H1 (cell line): ENCODE results near the gene PCDHA7. TPM values are rescaled to one million over a fixed set of nuclear protein-coding genes. Genes with fewer than 3 reads are reported as not detected.

Source experiments
- CTCF ChIA-PET: fragments of 300-600 bp; sonication (Branson Sonifier 250); formaldehyde crosslinking; loops from one replicate; lab custom pipeline; 2021; ENCODE audit not compliant: partially characterized antibody; lab: Charles Lee
- POLR2A ChIA-PET: fragments of 300-600 bp; sonication (Branson Sonifier 250); formaldehyde crosslinking; loops from one replicate; lab custom pipeline; 2021; ENCODE audit warnings: inconsistent platforms; ENCODE audit not compliant: partially characterized antibody; lab: Charles Lee
- DNase-seq, 2 experiments: peaks; one replicate each; pipeline versions ENCODE4 v3.0.0 to v3.0.0-alpha.2; 2010 to 2022; ENCODE audit warnings: low spot score in 2 of 2, low read depth in 1 of 2, mixed read lengths in 1 of 2
- FAIRE-seq: peaks from 2 replicates; lab custom pipeline; 2011; peaks lifted over from hg19 to GRCh38; lab: Jason Lieb, UNC
- H2AFZ ChIP-seq: 2 replicates; pipeline ENCODE4 v1.8.1; 2012; ENCODE audit warnings: low read length, inconsistent platforms
- H2AK5ac ChIP-seq: 2 replicates; pipeline ENCODE4 v1.6.1; 2013; ENCODE audit warnings: low read depth, low read length
- H2BK120ac ChIP-seq: replicated peaks from 2 replicates; pipeline ENCODE3; 2013; ENCODE audit warnings: low read depth, low read length, inconsistent platforms
- H2BK12ac ChIP-seq: 2 replicates; pipeline ENCODE4 v1.6.1; 2013; ENCODE audit warnings: low read depth, low read length
- H2BK15ac ChIP-seq: 2 replicates; pipeline ENCODE4 v1.6.1; 2013; ENCODE audit warnings: low read length
- H2BK20ac ChIP-seq: 2 replicates; pipeline ENCODE4 v1.6.1; 2013; ENCODE audit warnings: low read length
- H2BK5ac ChIP-seq: 2 replicates; pipeline ENCODE4 v1.6.1; 2013; ENCODE audit warnings: low read depth, low read length
- H3K14ac ChIP-seq: 2 replicates; pipeline ENCODE4 v1.6.1; 2013; ENCODE audit warnings: inconsistent platforms; ENCODE audit not compliant: insufficient read length
- H3K18ac ChIP-seq: 2 replicates; pipeline ENCODE4 v1.6.1; 2013; ENCODE audit warnings: low read length; ENCODE audit errors: extremely low read depth
- H3K23ac ChIP-seq: 2 replicates; pipeline ENCODE4 v1.6.1; 2013; ENCODE audit warnings: inconsistent platforms; ENCODE audit not compliant: insufficient read length
- H3K23me2 ChIP-seq: 2 replicates; pipeline ENCODE4 v1.6.1; 2013; ENCODE audit warnings: low read depth, low read length
- H3K27ac ChIP-seq: 2 replicates; pipeline ENCODE4 v1.6.1; 2011; ENCODE audit warnings: low read depth, low read length, inconsistent platforms
- H3K27me3 ChIP-seq, 4 experiments: replicated peaks in 1 of 4; 1 replicate in 1 of 4; 2 replicates in 3 of 4; pipeline versions ENCODE4 v1.6.1 to v1.8.1; 2011 to 2013; ENCODE audit warnings: low read length in 3 of 4, mild to moderate bottlenecking in 3 of 4, inconsistent platforms in 2 of 4, mixed read lengths in 2 of 4, moderate library complexity in 1 of 4; ENCODE audit not compliant: control insufficient read depth in 3 of 4, insufficient read depth in 3 of 4; ENCODE audit errors: extremely low read depth in 1 of 4
- H3K36me3 ChIP-seq, 4 experiments: 2 replicates each; pipeline versions ENCODE4 v1.6.1 to v1.8.1; 2011 to 2013; ENCODE audit warnings: mild to moderate bottlenecking in 4 of 4, low read length in 3 of 4, moderate library complexity in 2 of 4, control low read depth in 1 of 4, inconsistent platforms in 1 of 4; ENCODE audit not compliant: insufficient read depth in 4 of 4, control insufficient read depth in 2 of 4
- H3K4ac ChIP-seq: replicated peaks from 2 replicates; pipeline ENCODE3; 2013; ENCODE audit warnings: low read length, low read depth, mixed read lengths, inconsistent platforms; ENCODE audit not compliant: insufficient read length
- H3K4me1 ChIP-seq, 4 experiments: replicated peaks in 1 of 4; 1 replicate in 1 of 4; 2 replicates in 3 of 4; pipeline versions ENCODE4 v1.6.1 to v1.8.1; 2011 to 2013; ENCODE audit warnings: low read length in 3 of 4, inconsistent platforms in 2 of 4, mixed read lengths in 1 of 4; ENCODE audit not compliant: insufficient read depth in 4 of 4, control insufficient read depth in 3 of 4
- H3K4me2 ChIP-seq, 2 experiments: 2 replicates each; pipeline versions ENCODE4 v1.6.1 to v1.8.1; 2011 to 2013; ENCODE audit warnings: low read depth in 2 of 2, low read length in 2 of 2, control low read depth in 1 of 2, inconsistent platforms in 1 of 2, mild to moderate bottlenecking in 1 of 2; ENCODE audit not compliant: insufficient read depth in 1 of 2
- H3K4me3 ChIP-seq, 4 experiments: fragments of 200-600, 300-600 bp in 1 of 4; sonication (generic), shearing (Covaris generic), sonication (Bioruptor Twin) in 1 of 4; 2 replicates each; pipeline versions ENCODE4 v1.5.1 to v1.8.1; 2011 to 2016; ENCODE audit warnings: low read length in 4 of 4, low read depth in 3 of 4, control low read depth in 2 of 4, inconsistent platforms in 2 of 4, mild to moderate bottlenecking in 2 of 4, mixed read lengths in 1 of 4, moderate library complexity in 1 of 4; ENCODE audit not compliant: insufficient read depth in 2 of 4; ENCODE audit errors: extremely low read depth in 1 of 4
- H3K56ac ChIP-seq: replicated peaks from 2 replicates; pipeline ENCODE3; 2013; ENCODE audit warnings: low read depth, mild to moderate bottlenecking, mixed read lengths, low read length, inconsistent platforms; ENCODE audit not compliant: insufficient read length
- H3K79me1 ChIP-seq: 2 replicates; pipeline ENCODE4 v1.6.1; 2013; ENCODE audit warnings: low read depth, low read length, control low read depth
- H3K79me2 ChIP-seq, 2 experiments: 2 replicates each; pipeline versions ENCODE4 v1.6.1 to v1.8.1; 2012 to 2013; ENCODE audit warnings: low read length in 2 of 2, mild to moderate bottlenecking in 2 of 2, inconsistent platforms in 1 of 2; ENCODE audit not compliant: insufficient read depth in 2 of 2, control insufficient read depth in 1 of 2
- H3K9ac ChIP-seq, 4 experiments: replicated peaks in 1 of 4; 1 replicate in 1 of 4; 2 replicates in 3 of 4; pipeline versions ENCODE4 v1.6.1 to v1.8.1; 2011 to 2013; ENCODE audit warnings: low read depth in 3 of 4, low read length in 3 of 4, control low read depth in 2 of 4, mild to moderate bottlenecking in 2 of 4, moderate library complexity in 2 of 4, inconsistent platforms in 1 of 4; ENCODE audit errors: extremely low read depth in 1 of 4
- H3K9me3 ChIP-seq, 2 experiments: 2 replicates each; pipeline versions ENCODE4 v1.6.1 to v1.8.1; 2012 to 2013; ENCODE audit warnings: mild to moderate bottlenecking in 2 of 2, moderate library complexity in 2 of 2, control low read depth in 1 of 2, inconsistent platforms in 1 of 2, low read depth in 1 of 2, low read length in 1 of 2, mixed read lengths in 1 of 2; ENCODE audit not compliant: insufficient read depth in 2 of 2
- H4K20me1 ChIP-seq, 2 experiments: replicated peaks in 1 of 2; 2 replicates each; pipeline versions ENCODE3 to v1.8.1; 2011 to 2013; ENCODE audit warnings: inconsistent platforms in 2 of 2, low read length in 2 of 2, mild to moderate bottlenecking in 1 of 2; ENCODE audit not compliant: insufficient read depth in 2 of 2, control insufficient read depth in 1 of 2
- H4K5ac ChIP-seq: 2 replicates; pipeline ENCODE4 v1.6.1; 2013; ENCODE audit warnings: low read length, low read depth, mixed read lengths, inconsistent platforms; ENCODE audit not compliant: insufficient read length
- H4K8ac ChIP-seq: 2 replicates; pipeline ENCODE4 v1.8.0; 2013; ENCODE audit warnings: mild to moderate bottlenecking, moderate library complexity, low read length, inconsistent platforms; ENCODE audit not compliant: insufficient read depth; ENCODE audit errors: extremely low read depth
- H4K91ac ChIP-seq: replicated peaks from 2 replicates; pipeline ENCODE3; 2013; ENCODE audit warnings: low read length, mixed read lengths, inconsistent platforms; ENCODE audit not compliant: insufficient read length
- E2F6 ChIP-seq: IDR thresholded peaks from 2 replicates; pipeline ENCODE4 v1.6.1; 2012; ENCODE audit warnings: inconsistent platforms
- KDM1A ChIP-seq: fragments of 200-600, 300-600 bp; sonication (generic); IDR thresholded peaks from 2 replicates; pipeline ENCODE4 v1.7.1; 2016; ENCODE audit warnings: mild to moderate bottlenecking, low read length, borderline replicate concordance
- POU5F1 ChIP-seq: IDR thresholded peaks from 2 replicates; pipeline ENCODE4 v1.6.1; 2011; ENCODE audit warnings: low read depth, mild to moderate bottlenecking, low read length, moderate library complexity
- SP1 ChIP-seq: IDR thresholded peaks from 2 replicates; pipeline ENCODE4 v1.6.1; 2011; ENCODE audit warnings: low read depth, low read length
- WGBS, 2 experiments: shearing (Covaris generic) in 1 of 2; methylation state at CpG; one replicate each; pipeline versions ENCODE4 v1.1.6 to v1.1.7; 2013 to 2015; ENCODE audit warnings: low lambda C conversion rate in 2 of 2, mixed read lengths in 2 of 2, inconsistent platforms in 1 of 2, low coverage in 1 of 2, missing lambda C conversion rate in 1 of 2; ENCODE audit not compliant: insufficient replicate concordance in 2 of 2, insufficient coverage in 1 of 2, insufficient read length in 1 of 2; ENCODE audit errors: extremely low coverage in 1 of 2, missing lambda C conversion rate in 1 of 2; 5-methylcytosine and 5-hydroxymethylcytosine counted together
- polyA plus RNA-seq, 7 experiments: library from polyadenylated mRNA; depleted of rRNA in 3 of 7; stranded (reverse) in 5 of 7; unstranded in 2 of 7; fragments of >200 nt in 5 of 7; fragments of 200-250 nt in 2 of 7; gene quantifications; 1 replicate in 5 of 7; 2 replicates in 1 of 7; 4 replicates in 1 of 7; pipeline versions ENCODE4 v1.2.1 to v1.2.3, GENCODE V29; 2011 to 2013; ENCODE audit warnings: missing spikeins in 2 of 7, mixed read lengths in 2 of 7
- total RNA-seq: library from RNA; stranded (reverse); fragmentation: NEBNext Ultra II Directional; extraction: Animal tissue kit (Norgen Biotek cat#: 25700); gene quantifications from 2 replicates; pipeline ENCODE4 v1.2.1, GENCODE V29; 2021

Gene PCDHA7
- total and polyA plus RNA-seq, 2 of the 8 experiments (the other 6 are each of a cell fraction or from before 2014, with no cell fraction given), result 0.86 to 1.6 TPM

- Histone ChIP-seq H3K4ac (no peak overlapping the region), H3K18ac (no peak overlapping the region), H3K23ac (no peak overlapping the region), H3K27ac (no peak overlapping the region), H3K4me2 (no peak overlapping the region), H3K27me3 (no peaks in the 10 kb centered on the region), H2BK5ac (no peak overlapping the region), H2BK20ac (no peak overlapping the region), H3K56ac (no peak overlapping the region), H4K20me1 (no peaks in the 10 kb centered on the region), H3K14ac (no peak overlapping the region), H2AFZ (no peak overlapping the region), H3K4me1 (no peaks in the 10 kb centered on the region), H4K91ac (no peak overlapping the region), H2BK15ac (no peak overlapping the region), H3K9me3 (peaks cover 0 to 21% of the 10 kb centered on the region in 2 experiments; a peak in 2 of 4 replicates), H4K5ac (no peak overlapping the region), H3K79me1 (no peaks in the 10 kb centered on the region), H3K23me2 (no peaks in the 10 kb centered on the region), H3K36me3 (peaks cover 0 to 16% (median 0%) of the 10 kb centered on the region in 4 experiments; a peak in 3 of 8 replicates), H3K4me3 (no peak overlapping the region), H2BK120ac (no peak overlapping the region), H2AK5ac (no peak overlapping the region), H2BK12ac (no peak overlapping the region), H3K9ac (no peak overlapping the region), H3K79me2 (no peaks in the 10 kb centered on the region), H4K8ac (no peak overlapping the region)
- 93% methylated on average over 36 of the region's 53 CpGs; no CpG with 5 or more reads in 1 of the 2 experiments for WGBS, 2 experiments
- DNase-seq (no peak), FAIRE-seq (no peak)
- no peak for TF ChIP-seq POU5F1
- no peak for TF ChIP-seq SP1
- no peak for TF ChIP-seq E2F6
- TF ChIP-seq KDM1A, result no peak
- ChIA-PET POLR2A (no interaction called here), CTCF (interaction anchor here (1.0 to 1.6 kb wide), 3 partner anchors 8 to 14 kb away, joined by 3 to 4 read pairs (median 3); no protein-coding TSS in a partner anchor)
Measured at GRCh38 chr5:140802781-140803271, 31.2 kb upstream of the PCDHA7 start.
